Neural progenitor cell (in vitro differentiated cells): ENCODE results near the gene TYW5. TPM values are rescaled to one million over a fixed set of nuclear protein-coding genes. Genes with fewer than 3 reads are reported as not detected.

Experiments used
- DNase-seq: peaks from one replicate; pipeline ENCODE4 v3.0.0-alpha.2; 2016; ENCODE audit warnings: low spot score
- H2AFZ ChIP-seq: fragments of 200-600 bp; sonication (generic); replicated peaks from 2 replicates; pipeline ENCODE4 v1.6.1; 2016; ENCODE audit warnings: antibody characterized with exemption
- H3F3A ChIP-seq: fragments of 200-600 bp; sonication (generic); 2 replicates; pipeline ENCODE4 v1.6.1; 2016; ENCODE audit warnings: antibody characterized with exemption, low read depth
- H3K27ac ChIP-seq: fragments of 200-600 bp; sonication (generic); 2 replicates; pipeline ENCODE4 v1.5.1; 2016; ENCODE audit warnings: mild to moderate bottlenecking
- H3K27me3 ChIP-seq: fragments of 200-600 bp; sonication (generic); 2 replicates; pipeline ENCODE4 v1.6.1; 2016; ENCODE audit warnings: mild to moderate bottlenecking, moderate library complexity
- H3K36me3 ChIP-seq: fragments of 200-600 bp; sonication (generic); 2 replicates; pipeline ENCODE4 v1.5.1; 2016
- H3K4me1 ChIP-seq: fragments of 200-600 bp; sonication (generic); 2 replicates; pipeline ENCODE4 v1.6.1; 2016; ENCODE audit warnings: mixed run types
- H3K4me2 ChIP-seq: fragments of 200-600 bp; sonication (generic); 2 replicates; pipeline ENCODE4 v1.6.1; 2016
- H3K4me3 ChIP-seq: fragments of 200-600 bp; sonication (generic); 2 replicates; pipeline ENCODE4 v1.5.1; 2016
- H3K79me2 ChIP-seq: fragments of 200-600 bp; sonication (generic); 2 replicates; pipeline ENCODE4 v1.6.1; 2016; ENCODE audit warnings: low read depth
- H3K9ac ChIP-seq: fragments of 200-600 bp; sonication (generic); 2 replicates; pipeline ENCODE4 v1.6.1; 2016
- H3K9me3 ChIP-seq: fragments of 200-600 bp; sonication (generic); 2 replicates; pipeline ENCODE4 v1.5.1; 2016; ENCODE audit warnings: low read depth
- H4K20me1 ChIP-seq: fragments of 200-600 bp; sonication (generic); 2 replicates; pipeline ENCODE4 v1.6.1; 2016; ENCODE audit warnings: low read depth
- H3K27ac Mint-ChIP-seq: 3 replicates; pipeline ENCODE4 v1.8.0; 2021; ENCODE audit warnings: mixed read lengths
- H3K27me3 Mint-ChIP-seq: 2 replicates; pipeline ENCODE4 v1.8.0; 2022; ENCODE audit warnings: low read depth, mild to moderate bottlenecking, inconsistent platforms, moderate library complexity, mixed read lengths; ENCODE audit not compliant: insufficient read depth
- H3K36me3 Mint-ChIP-seq: 3 replicates; pipeline ENCODE4 v1.8.0; 2021; ENCODE audit warnings: mixed read lengths
- H3K4me1 Mint-ChIP-seq: 3 replicates; pipeline ENCODE4 v1.8.0; 2021; ENCODE audit warnings: mixed read lengths
- H3K4me3 Mint-ChIP-seq: 3 replicates; pipeline ENCODE4 v1.8.0; 2021; ENCODE audit warnings: mild to moderate bottlenecking, moderate library complexity, mixed read lengths
- H3K9me3 Mint-ChIP-seq: 3 replicates; pipeline ENCODE4 v1.8.0; 2020; ENCODE audit warnings: mixed read lengths
- CTCF ChIP-seq: fragments of 200-600 bp; sonication (generic); IDR thresholded peaks from 2 replicates; pipeline ENCODE4 v1.5.1; 2017; ENCODE audit warnings: antibody characterized with exemption, mild to moderate bottlenecking
- EZH2 ChIP-seq: fragments of 200-600 bp; sonication (generic); IDR thresholded peaks from 2 replicates; pipeline ENCODE4 v1.6.1; 2017; ENCODE audit warnings: antibody characterized with exemption, mild to moderate bottlenecking, moderate library complexity
- EZH2phosphoT487 ChIP-seq: fragments of 200-600 bp; sonication (generic); IDR thresholded peaks from 2 replicates; pipeline ENCODE4 v1.6.1; 2017; ENCODE audit warnings: antibody characterized with exemption
- total RNA-seq: library from RNA; depleted of rRNA; stranded (reverse); fragments of >200 nt; gene quantifications from 2 replicates; pipeline ENCODE4 v1.2.3, GENCODE V29; 2015; ENCODE audit warnings: low replicate concordance

The TYW5 gene
- total RNA-seq, 1 donor from 2014 or later = 25.0 TPM

GRCh38 chr2:199932312-199932855 is 22.9 kb downstream of the TYW5 start:
- peaks cover 18% of the 10 kb centered on the region for H3K36me3 Mint-ChIP-seq
- no peak overlapping the region for H3K4me3 ChIP-seq
- no peak overlapping the region for H3K9ac ChIP-seq
- no peaks in the 10 kb centered on the region for H3K27me3 Mint-ChIP-seq
- H3K9me3 Mint-ChIP-seq = no peaks in the 10 kb centered on the region
- peaks cover 36% of the 10 kb centered on the region for H3F3A ChIP-seq
- H2AFZ ChIP-seq = no peak overlapping the region
- no peak overlapping the region for H3K27ac Mint-ChIP-seq
- peaks cover 4% of the 10 kb centered on the region for H3K4me1 Mint-ChIP-seq
- H3K4me1 ChIP-seq = no peaks in the 10 kb centered on the region
- H4K20me1 ChIP-seq = peaks cover 17% of the 10 kb centered on the region
- H3K9me3 ChIP-seq = no peaks in the 10 kb centered on the region
- H3K4me3 Mint-ChIP-seq = no peak overlapping the region
- H3K4me2 ChIP-seq = no peak overlapping the region
- no peak for TF ChIP-seq CTCF
- TF ChIP-seq EZH2phosphoT487 = no peak
- no peak for TF ChIP-seq EZH2
- DNase-seq = no peak
- H3K79me2 ChIP-seq = peaks cover 10% of the 10 kb centered on the region
- peaks cover 17% of the 10 kb centered on the region for H3K36me3 ChIP-seq
- no peak overlapping the region for H3K27ac ChIP-seq
- H3K27me3 ChIP-seq = no peaks in the 10 kb centered on the region

GRCh38 chr2:199929262-199929661 is 26.0 kb downstream of the TYW5 start:
- H3K36me3 ChIP-seq = peaks cover 17% of the 10 kb centered on the region
- no peaks in the 10 kb centered on the region for H3K27me3 ChIP-seq
- no peaks in the 10 kb centered on the region for H3K9me3 ChIP-seq
- H3K27ac ChIP-seq = no peak overlapping the region
- H3K9me3 Mint-ChIP-seq = no peaks in the 10 kb centered on the region
- peaks cover 38% of the 10 kb centered on the region for H3K79me2 ChIP-seq
- peaks cover 38% of the 10 kb centered on the region for H4K20me1 ChIP-seq
- no peak overlapping the region for H3K27ac Mint-ChIP-seq
- no peak overlapping the region for H3K4me3 ChIP-seq
- H3K27me3 Mint-ChIP-seq = no peaks in the 10 kb centered on the region
- no peak overlapping the region for H2AFZ ChIP-seq
- peaks cover 23% of the 10 kb centered on the region for H3K36me3 Mint-ChIP-seq
- H3K4me1 Mint-ChIP-seq = peaks cover 4% of the 10 kb centered on the region
- H3K9ac ChIP-seq = no peak overlapping the region
- no peak for TF ChIP-seq EZH2
- no peak for TF ChIP-seq EZH2phosphoT487
- TF ChIP-seq CTCF = no peak
- no peak overlapping the region for H3K4me2 ChIP-seq
- H3K4me1 ChIP-seq = no peaks in the 10 kb centered on the region
- no peak overlapping the region for H3K4me3 Mint-ChIP-seq
- peaks cover 38% of the 10 kb centered on the region for H3F3A ChIP-seq
- no peak for DNase-seq

GRCh38 chr2:199928626-199929025 is 26.7 kb downstream of the TYW5 start:
- Mint-ChIP-seq H3K4me3 (no peak overlapping the region), H3K4me1 (peaks cover 4% of the 10 kb centered on the region), H3K36me3 (peaks cover 23% of the 10 kb centered on the region), H3K27me3 (no peaks in the 10 kb centered on the region), H3K9me3 (no peaks in the 10 kb centered on the region), H3K27ac (no peak overlapping the region)
- H3K27ac ChIP-seq = no peak overlapping the region
- TF ChIP-seq EZH2 (no peak), CTCF (no peak), EZH2phosphoT487 (no peak)
- H3K4me3 ChIP-seq = no peak overlapping the region
- no peak overlapping the region for H3K4me2 ChIP-seq
- H4K20me1 ChIP-seq = peaks cover 45% of the 10 kb centered on the region
- DNase-seq = no peak
- no peak overlapping the region for H2AFZ ChIP-seq
- H3K79me2 ChIP-seq = peaks cover 44% of the 10 kb centered on the region
- H3K36me3 ChIP-seq = peaks cover 17% of the 10 kb centered on the region
- H3K9ac ChIP-seq = no peak overlapping the region
- no peaks in the 10 kb centered on the region for H3K9me3 ChIP-seq
- H3K4me1 ChIP-seq = no peaks in the 10 kb centered on the region
- no peaks in the 10 kb centered on the region for H3K27me3 ChIP-seq
- peaks cover 38% of the 10 kb centered on the region for H3F3A ChIP-seq
